NCI-H2029 treated with DMSO at 0.1 percent for 48 hours (cell line): ENCODE results near the gene RPS6KA2.

ENCODE experiments used
- DNase-seq: peaks from one replicate; lab custom pipeline; 2025; lab: John Stamatoyannopoulos, UW

The RPS6KA2 gene

DNA sequence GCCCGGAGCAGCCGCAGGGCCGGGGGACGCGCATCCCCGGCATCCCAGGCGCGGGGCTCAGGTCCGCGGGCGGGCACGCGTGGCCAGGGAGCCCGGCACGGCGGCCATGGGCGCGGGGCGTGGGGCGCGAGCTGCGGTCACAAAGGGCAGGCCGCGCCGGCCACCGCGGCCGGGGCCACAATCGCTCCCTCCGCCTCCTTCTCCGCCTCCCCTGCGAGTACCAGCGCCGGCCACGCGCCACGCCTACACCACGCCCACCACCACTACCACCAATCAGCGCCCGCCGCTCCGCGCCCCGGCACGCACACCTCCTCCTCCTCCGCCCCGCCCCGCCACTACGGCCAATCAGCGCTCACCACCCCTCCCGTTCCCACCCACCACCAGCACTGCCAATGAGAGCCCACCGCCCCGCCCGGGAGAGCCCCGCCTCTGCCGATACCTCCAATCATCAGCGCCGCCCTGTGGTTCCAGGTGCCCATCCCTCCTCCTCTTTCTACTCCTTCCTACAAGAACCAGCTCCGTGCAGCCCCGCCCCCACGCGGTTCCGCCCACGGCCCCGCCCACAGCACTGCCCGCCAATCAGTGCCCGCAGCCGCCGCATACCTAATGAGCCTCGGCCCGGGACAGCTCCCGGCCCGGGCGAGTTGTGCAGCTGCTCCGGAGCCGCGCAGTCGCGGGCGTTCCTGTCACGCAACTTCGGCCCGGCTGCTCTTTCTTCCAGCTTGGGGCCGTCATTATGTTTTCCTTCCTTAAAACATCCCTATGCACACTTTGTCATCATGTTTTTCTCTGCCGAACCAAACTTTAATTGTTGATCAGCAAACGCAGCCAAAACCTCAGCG, at the start of gene RPS6KA2:
Gene RPS6KA2 (minus strand): TSS at position 219 of the 842 bp plus-strand sequence. CDS start 232 bp downstream, outside the sequence.
- peak; percentile 97 for DNase-seq

- no peak for DNase-seq
These were observed 49.3 kb upstream of the RPS6KA2 start for GRCh38 chr6:166676270-166676860.

DNA sequence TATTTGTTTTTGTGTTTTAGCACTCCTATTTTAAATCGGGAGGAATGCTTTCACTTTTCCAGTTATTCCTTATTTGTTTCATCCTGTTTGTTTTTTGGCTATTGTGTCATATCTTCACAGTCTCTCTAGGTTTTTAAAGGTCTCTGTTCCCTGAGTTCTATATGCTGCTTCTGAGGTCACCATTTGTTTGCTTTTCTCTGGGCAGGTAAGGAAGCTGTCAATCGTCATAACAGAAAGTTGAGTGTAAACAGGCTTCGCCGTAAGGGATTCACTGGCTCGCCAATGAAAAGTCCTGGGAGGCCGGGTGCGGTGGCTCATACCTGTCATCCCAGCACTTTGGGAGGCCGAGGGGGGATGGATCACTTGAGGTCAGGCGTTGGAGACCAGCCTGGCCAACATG, 48.7 kb upstream of the RPS6KA2 start:
- no peak for DNase-seq

DNA sequence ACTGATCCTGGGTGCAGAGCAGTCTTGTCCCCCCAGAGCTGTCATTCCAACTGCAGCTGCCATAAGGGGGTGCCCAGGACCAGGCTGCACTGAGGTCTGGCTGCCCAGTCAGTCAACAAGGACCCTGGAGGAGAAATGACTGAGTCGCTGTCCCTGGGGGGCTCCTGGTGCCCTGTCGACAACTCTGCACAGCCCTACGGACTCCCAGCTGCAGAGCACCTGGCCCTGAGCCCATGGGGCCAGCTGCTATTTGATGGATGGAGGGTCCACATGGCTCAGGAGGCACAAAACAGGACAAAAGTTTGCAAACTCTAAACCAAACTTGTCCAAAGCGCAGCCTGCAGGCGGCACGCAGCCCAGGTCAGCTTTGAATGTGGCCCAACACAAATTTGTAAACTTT, 46.3 kb upstream of the RPS6KA2 start:
- no peak for DNase-seq

- no peak for DNase-seq
These were observed 45.7 kb upstream of the RPS6KA2 start for GRCh38 chr6:166672624-166673206.

DNA sequence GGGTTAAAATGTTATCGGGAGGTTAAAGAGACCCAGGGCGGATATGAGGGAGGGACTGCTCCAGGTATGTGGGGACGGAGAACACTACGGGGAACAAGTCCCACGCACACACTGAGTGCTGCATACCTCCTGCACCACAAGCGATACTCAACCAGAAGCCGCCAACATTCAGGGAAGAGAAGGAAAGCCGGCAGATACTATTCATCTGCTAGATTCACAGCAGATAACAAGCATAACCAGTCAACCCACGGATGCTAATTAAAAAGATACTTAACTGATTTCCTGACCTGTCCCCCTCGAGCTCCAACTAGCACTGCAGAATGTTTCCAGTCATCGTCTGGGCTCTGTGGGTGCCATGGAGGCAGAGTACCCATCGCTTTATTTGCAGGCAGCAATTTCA, 45.1 kb upstream of the RPS6KA2 start:
- no peak for DNase-seq

DNA sequence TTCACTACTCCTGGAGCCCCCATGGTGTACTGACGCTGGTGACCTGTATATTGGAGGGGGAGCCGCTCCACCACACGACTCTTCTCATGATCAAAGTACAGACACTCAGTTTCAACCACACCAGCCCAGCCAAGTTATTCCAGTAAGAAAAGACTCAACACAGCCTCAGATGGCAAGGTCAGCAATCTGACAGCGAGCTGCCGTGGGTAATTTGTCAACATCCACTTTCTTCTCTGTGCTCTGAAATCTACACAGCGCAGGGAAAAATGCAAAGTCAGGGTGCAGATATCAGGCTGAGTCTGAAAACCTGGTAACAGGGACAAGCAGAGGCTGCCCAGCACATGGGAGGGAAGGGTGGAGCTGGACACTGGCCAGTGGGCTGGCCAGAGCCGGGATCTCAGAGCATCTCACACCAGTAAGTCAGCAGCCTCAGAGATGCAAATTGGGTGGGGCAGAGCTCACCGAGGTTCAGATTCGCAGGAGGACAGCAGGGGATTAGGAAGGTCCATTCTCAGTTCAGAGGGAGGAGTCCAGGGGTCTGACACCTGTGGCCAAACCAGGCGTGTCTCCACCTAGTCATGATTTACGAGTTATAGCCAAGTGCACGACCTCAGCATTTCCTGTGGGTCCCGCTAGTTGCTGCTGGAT, 44.5 kb upstream of the RPS6KA2 start:
- DNase-seq: no peak

GRCh38 chr6:166670894-166671293, 43.8 kb upstream of the RPS6KA2 start:
- DNase-seq: no peak

DNA sequence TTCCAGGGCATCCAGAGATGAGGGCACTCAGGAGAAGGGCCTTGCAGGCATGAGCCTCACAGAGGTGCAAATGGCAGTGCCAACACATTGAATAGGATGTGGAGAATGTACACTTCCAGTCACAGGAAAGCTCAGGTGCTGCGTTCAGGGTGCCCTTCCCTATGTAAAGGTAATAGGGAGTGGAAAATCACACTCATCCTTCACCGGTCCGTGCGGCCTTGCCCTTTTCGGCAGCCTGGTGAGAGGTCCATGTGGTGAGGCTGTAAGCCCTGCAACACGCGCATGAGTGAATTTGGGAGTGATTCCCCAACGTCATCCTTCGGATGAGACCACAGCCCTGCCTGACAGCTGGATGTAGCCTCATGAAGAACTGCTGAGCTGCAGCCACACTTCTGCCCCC, 43.0 kb upstream of the RPS6KA2 start:
- no peak for DNase-seq

GRCh38 chr6:166667796-166668610, 41.0 kb upstream of the RPS6KA2 start:
- no peak for DNase-seq

GRCh38 chr6:166664135-166664534, 37.1 kb upstream of the RPS6KA2 start:
- no peak for DNase-seq

GRCh38 chr6:166663568-166663967, 36.5 kb upstream of the RPS6KA2 start:
- no peak for DNase-seq

- DNase-seq: no peak
These were observed 35.6 kb upstream of the RPS6KA2 start for GRCh38 chr6:166662690-166663089.

DNA sequence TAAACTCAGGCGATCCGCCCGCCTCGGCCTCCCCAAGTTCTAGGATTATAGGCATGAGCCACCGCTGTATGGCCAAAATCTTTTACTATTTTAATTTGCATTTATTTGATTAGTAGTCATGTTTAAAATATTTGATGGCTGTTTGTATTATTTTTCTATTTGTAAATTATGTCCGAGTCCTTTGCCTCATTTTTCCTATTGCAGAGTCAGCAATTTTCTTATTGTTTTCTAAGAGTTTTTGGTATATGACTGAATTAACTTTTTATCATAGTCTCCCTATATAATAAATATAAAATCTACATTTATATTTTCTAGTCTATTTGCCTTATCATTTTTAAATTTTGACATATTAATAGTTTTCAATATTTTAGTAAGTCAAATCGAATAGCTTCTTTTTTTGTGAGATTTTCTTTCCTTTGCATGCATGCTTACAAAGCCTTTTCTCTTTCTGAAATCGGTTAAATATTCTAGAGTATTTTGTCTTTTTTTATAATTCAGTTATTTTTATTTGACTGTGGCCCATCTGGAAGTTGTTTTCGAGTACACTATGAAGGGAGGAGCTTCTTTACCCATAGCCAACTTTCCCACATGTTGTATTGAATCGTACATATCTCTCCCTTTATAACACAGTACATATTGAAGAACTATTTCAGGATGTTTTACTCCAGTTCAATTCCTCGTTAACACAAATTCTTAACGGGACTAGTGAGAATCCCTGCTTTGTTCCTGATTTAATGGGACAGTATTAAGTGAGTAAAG, 34.5 kb upstream of the RPS6KA2 start:
- no peak for DNase-seq

DNA sequence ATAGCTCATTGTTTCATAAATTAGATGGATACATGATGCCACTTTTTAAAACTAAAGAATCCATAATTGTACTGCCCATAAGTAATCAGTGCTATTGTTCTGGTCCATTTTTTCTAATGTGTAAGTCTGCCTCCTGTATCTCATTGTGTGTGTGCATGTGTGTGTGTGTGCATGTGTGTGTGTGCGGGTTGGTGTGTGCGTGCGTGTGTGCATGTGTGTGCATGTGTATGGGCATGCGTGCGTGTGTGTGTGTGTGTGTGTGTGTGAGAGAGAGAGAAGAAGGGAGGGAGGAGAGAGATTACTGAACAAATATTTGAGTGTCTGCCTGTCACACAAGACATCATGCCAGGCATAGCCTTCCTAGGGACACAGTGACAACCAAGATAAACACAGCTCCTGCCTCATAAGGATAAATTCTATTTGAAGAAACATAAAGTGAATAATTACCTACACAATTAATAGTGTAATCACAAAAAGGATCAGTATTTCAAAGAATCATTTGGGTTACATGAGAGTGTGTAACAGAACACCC, 33.2 kb upstream of the RPS6KA2 start:
- no peak for DNase-seq

DNA sequence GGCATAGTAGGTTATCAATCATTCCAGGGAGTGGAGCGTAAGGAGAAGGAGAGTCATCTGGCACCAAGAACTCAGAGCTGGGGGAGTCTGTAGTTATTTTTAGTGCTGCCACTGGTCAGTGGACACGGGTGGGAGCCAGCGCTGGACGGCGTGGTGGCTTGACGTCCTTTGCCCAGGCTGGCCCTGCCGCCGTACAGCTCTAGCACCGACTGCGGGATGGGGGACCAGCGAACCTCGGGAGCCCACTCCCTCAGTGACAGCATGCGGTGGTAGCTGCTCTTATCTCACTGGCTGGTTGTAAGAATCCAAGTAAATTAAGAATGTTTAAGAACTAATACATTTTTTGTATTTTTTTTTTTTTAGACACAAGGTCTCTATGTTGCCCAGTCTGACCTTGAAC, 32.5 kb upstream of the RPS6KA2 start:
- DNase-seq: no peak

GRCh38 chr6:166658792-166659150, 31.7 kb upstream of the RPS6KA2 start:
- DNase-seq: no peak

- no peak for DNase-seq
These were observed 31.2 kb upstream of the RPS6KA2 start for GRCh38 chr6:166658115-166658791.

GRCh38 chr6:166657531-166657930, 30.5 kb upstream of the RPS6KA2 start:
- DNase-seq: no peak
